KBM-7 (cell line): ENCODE measurements around the gene SLC26A2.
A peak's percentile ranks its signal among the peaks of the same experiment; 100 is the strongest.
"Not testable (repeated sequence)": the region's sequence is repeated elsewhere in the genome, so short reads cannot be mapped to it uniquely, and the experiment has no call there.

Source experiments
- DNase-seq: peaks from one replicate; pipeline ENCODE4 v3.0.0-alpha.2; 2015
- in situ Hi-C: fragments of 300-500 bp; cut with MboI; formaldehyde crosslinking; loops from 2 replicates; pipeline ENCODE4 v1.14.3; 2020; ENCODE audit warnings: low sequenced_read_pairs, low pct_unique_long_range_greater_than_20kb, mixed read lengths

The SLC26A2 gene

GRCh38 chr5:149936044-149936699 lies 24.4 kb upstream of the SLC26A2 start:
- DNase-seq, result no peak
- in situ Hi-C loops, result no loop called here

GRCh38 chr5:149936700-149937091 lies 23.9 kb upstream of the SLC26A2 start:
- in situ Hi-C loops, result no loop called here

GRCh38 chr5:149937610-149938009 lies 22.9 kb upstream of the SLC26A2 start:
- in situ Hi-C loops, result no loop called here
- no peak for DNase-seq

More at GRCh38 chr5:149936700-149937091, 23.9 kb upstream of the SLC26A2 start:
- DNase-seq, result no peak

- DNase-seq, result no peak
- in situ Hi-C loops, result no loop called here
Measured at GRCh38 chr5:149938279-149938678, 22.3 kb upstream of the SLC26A2 start.

- in situ Hi-C loops, result no loop called here
- no peak for DNase-seq
Measured at GRCh38 chr5:149938791-149939358, 21.7 kb upstream of the SLC26A2 start.

GRCh38 chr5:149939546-149939945 lies 21.0 kb upstream of the SLC26A2 start:
- DNase-seq, result peak; percentile 32
- in situ Hi-C loops, result no loop called here

GRCh38 chr5:149940077-149940574 lies 20.4 kb upstream of the SLC26A2 start:
- peak; percentile 52 for DNase-seq
- in situ Hi-C loops, result no loop called here

GRCh38 chr5:149940941-149941644 lies 19.5 kb upstream of the SLC26A2 start:
- no peak for DNase-seq

GRCh38 chr5:149941795-149942194 lies 18.8 kb upstream of the SLC26A2 start:
- no peak for DNase-seq
- in situ Hi-C loops, result no loop called here

More at GRCh38 chr5:149940941-149941644, 19.5 kb upstream of the SLC26A2 start:
- in situ Hi-C loops, result no loop called here

- DNase-seq, result no peak
- in situ Hi-C loops, result no loop called here
Measured at GRCh38 chr5:149942199-149942598, 18.4 kb upstream of the SLC26A2 start.

- in situ Hi-C loops, DNase-seq: not testable (repeated sequence)
Measured at GRCh38 chr5:149942741-149943169, 17.8 kb upstream of the SLC26A2 start.

GRCh38 chr5:149943177-149943949 lies 17.2 kb upstream of the SLC26A2 start:
- DNase-seq, in situ Hi-C loops: not testable (repeated sequence)

GRCh38 chr5:149944666-149945065 lies 15.9 kb upstream of the SLC26A2 start, which contains the start of gene PDE6A:
PDE6A (minus strand) TSS chr5:149944793; CDS start chr5:149944673, 120 bp downstream.
- in situ Hi-C loops, result no loop called here
- no peak for DNase-seq

GRCh38 chr5:149946118-149946517 lies 14.4 kb upstream of the SLC26A2 start:
- DNase-seq, result no peak
- in situ Hi-C loops, result no loop called here

- no peak for DNase-seq
- in situ Hi-C loops, result no loop called here
Measured at GRCh38 chr5:149948993-149949392, 11.6 kb upstream of the SLC26A2 start.

GRCh38 chr5:149951138-149951749 lies 9.3 kb upstream of the SLC26A2 start:
- DNase-seq, result no peak
- in situ Hi-C loops, result no loop called here

GRCh38 chr5:149953436-149954121 lies 7.0 kb upstream of the SLC26A2 start:
- DNase-seq, result no peak
- in situ Hi-C loops, result no loop called here

- no peak for DNase-seq
- in situ Hi-C loops, result no loop called here
Measured at GRCh38 chr5:149954798-149955197, 5.8 kb upstream of the SLC26A2 start.
